ENCODE results near the gene SNX27.

- TF ChIP-seq EZH2 (IDR thresholded peaks at IDR 0.05; ENCODE audit: borderline replicate concordance, low read depth, low read length, severe bottlenecking) = no peak
- TF ChIP-seq, protein P1, sequence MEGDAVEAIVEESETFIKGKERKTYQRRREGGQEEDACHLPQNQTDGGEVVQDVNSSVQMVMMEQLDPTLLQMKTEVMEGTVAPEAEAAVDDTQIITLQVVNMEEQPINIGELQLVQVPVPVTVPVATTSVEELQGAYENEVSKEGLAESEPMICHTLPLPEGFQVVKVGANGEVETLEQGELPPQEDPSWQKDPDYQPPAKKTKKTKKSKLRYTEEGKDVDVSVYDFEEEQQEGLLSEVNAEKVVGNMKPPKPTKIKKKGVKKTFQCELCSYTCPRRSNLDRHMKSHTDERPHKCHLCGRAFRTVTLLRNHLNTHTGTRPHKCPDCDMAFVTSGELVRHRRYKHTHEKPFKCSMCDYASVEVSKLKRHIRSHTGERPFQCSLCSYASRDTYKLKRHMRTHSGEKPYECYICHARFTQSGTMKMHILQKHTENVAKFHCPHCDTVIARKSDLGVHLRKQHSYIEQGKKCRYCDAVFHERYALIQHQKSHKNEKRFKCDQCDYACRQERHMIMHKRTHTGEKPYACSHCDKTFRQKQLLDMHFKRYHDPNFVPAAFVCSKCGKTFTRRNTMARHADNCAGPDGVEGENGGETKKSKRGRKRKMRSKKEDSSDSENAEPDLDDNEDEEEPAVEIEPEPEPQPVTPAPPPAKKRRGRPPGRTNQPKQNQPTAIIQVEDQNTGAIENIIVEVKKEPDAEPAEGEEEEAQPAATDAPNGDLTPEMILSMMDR (IDR thresholded peaks at IDR 0.05; ENCODE audit: extremely low read depth in 1 of 2, insufficient read depth in 1 of 2, low read depth in 1 of 2, low read length in 2 of 2) = no peak
- TF ChIP-seq POLR2A (IDR thresholded peaks at IDR 0.05; ENCODE audit: low read depth, low read length) = no peak
These were observed 28.1 kb upstream of the SNX27 start for GRCh38 chr1:151583796-151584195.

All from endothelial cell of umbilical vein (primary cell).